HepG2 (cell line): Measurements from ENCODE around the gene EBPL. TPM values are rescaled to one million over a fixed set of nuclear protein-coding genes. Genes with fewer than 3 reads are reported as not detected.

Experiments used
- ATAC-seq: fragments of 200-7000 bp; cut with Tn5 transposase; 3 replicates; pipeline ENCODE4 v1.9.1; 2020; ENCODE audit warnings: mild to moderate bottlenecking, moderate library complexity
- BruUV-seq: library from RNA; stranded (reverse); fragments of 400-500 nt; replicated peaks from 2 replicates; lab custom pipeline; 2021; lab: Mats Ljungman, UMichigan
- CTCF ChIA-PET: fragments of 300-600 bp; formaldehyde crosslinking; extraction: SDS; loops from one replicate; lab custom pipeline; 2021; ENCODE audit warnings: low total read pairs, inconsistent platforms, low intra/inter-chr PET ratio; lab: Yijun Ruan, JAX
- POLR2A ChIA-PET: fragments of 350-600 bp; sonication (Branson Sonifier 250); formaldehyde crosslinking; loops from one replicate; lab custom pipeline; 2020; ENCODE audit warnings: antibody characterized with exemption, inconsistent platforms; lab: Yijun Ruan, JAX
- DNase-seq: peaks from one replicate; pipeline ENCODE4 v3.0.0-alpha.2; 2015; ENCODE audit warnings: low spot score
- FAIRE-seq: peaks from 3 replicates; lab custom pipeline; 2011; peaks lifted over from hg19 to GRCh38; lab: Jason Lieb, UNC
- H2AFZ ChIP-seq: one replicate; pipeline ENCODE4 v1.6.1; 2011; ENCODE audit warnings: low read length, inconsistent platforms
- H3K27ac ChIP-seq: fragments of 300-600 bp; 3 replicates; pipeline ENCODE4 v1.8.0; 2011; ENCODE audit warnings: mixed run types, mild to moderate bottlenecking, mixed read lengths, low read length, inconsistent platforms; ENCODE audit not compliant: insufficient read depth; ENCODE audit errors: extremely low read length
- H3K27me3 ChIP-seq, 2 experiments: fragments of 200-600 bp in 1 of 2; 2 replicates in 1 of 2; 3 replicates in 1 of 2; pipeline versions ENCODE4 v1.6.0 to v1.8.0; 2011; ENCODE audit warnings: low read length in 2 of 2, mild to moderate bottlenecking in 2 of 2, moderate library complexity in 2 of 2, inconsistent platforms in 1 of 2; ENCODE audit not compliant: insufficient read depth in 2 of 2, control insufficient read depth in 1 of 2
- H3K36me3 ChIP-seq, 2 experiments: fragments of 200-600 bp in 1 of 2; replicated peaks in 1 of 2; 2 replicates in 1 of 2; 3 replicates in 1 of 2; pipeline versions ENCODE4 v1.5.1 to v1.8.0; 2011; ENCODE audit warnings: low read length in 2 of 2, inconsistent platforms in 1 of 2; ENCODE audit not compliant: insufficient read depth in 2 of 2, control insufficient read depth in 1 of 2
- H3K4me1 ChIP-seq: 2 replicates; pipeline ENCODE4 v1.5.1; 2012; ENCODE audit warnings: low read length, inconsistent platforms; ENCODE audit not compliant: insufficient read depth
- H3K4me2 ChIP-seq: 2 replicates; pipeline ENCODE4 v1.6.0; 2011; ENCODE audit warnings: low read depth, low read length, inconsistent platforms
- H3K4me3 ChIP-seq, 3 experiments: fragments of 200-600 bp in 1 of 3; sonication (generic), shearing (Covaris generic) in 1 of 3; replicated peaks in 1 of 3; 2 replicates each; pipeline ENCODE4 v1.5.1; 2011 to 2016; ENCODE audit warnings: low read length in 3 of 3, inconsistent platforms in 2 of 3, low read depth in 2 of 3, mild to moderate bottlenecking in 2 of 3, control low read depth in 1 of 3, mixed read lengths in 1 of 3; ENCODE audit not compliant: insufficient read depth in 1 of 3
- H3K79me2 ChIP-seq: one replicate; pipeline ENCODE4 v1.6.1; 2011; ENCODE audit warnings: low read length, inconsistent platforms; ENCODE audit not compliant: insufficient read depth
- H3K9ac ChIP-seq: 2 replicates; pipeline ENCODE4 v1.6.0; 2011; ENCODE audit warnings: mild to moderate bottlenecking, low read depth, low read length, inconsistent platforms; ENCODE audit not compliant: insufficient read depth
- H3K9me3 ChIP-seq: 2 replicates; pipeline ENCODE4 v1.5.1; 2012; ENCODE audit warnings: mild to moderate bottlenecking, low read length
- H4K20me1 ChIP-seq: 2 replicates; pipeline ENCODE4 v1.6.0; 2011; ENCODE audit warnings: inconsistent platforms, mild to moderate bottlenecking, low read length, moderate library complexity; ENCODE audit not compliant: insufficient read depth
- ARNTL ChIP-seq: sonication (generic); formaldehyde crosslinking; IDR thresholded peaks from 2 replicates; pipeline ENCODE4 v1.4.0; 2020; ENCODE audit warnings: mild to moderate bottlenecking, missing genetic modification reagents
- FOSL1 ChIP-seq: sonication (generic); formaldehyde crosslinking; IDR thresholded peaks from 2 replicates; pipeline ENCODE4 v1.9.0; 2021; ENCODE audit warnings: missing genetic modification reagents, borderline replicate concordance
- MYNN ChIP-seq: sonication (generic); formaldehyde crosslinking; IDR thresholded peaks from 2 replicates; pipeline ENCODE4 v1.4.0; 2020; ENCODE audit warnings: mild to moderate bottlenecking, low read depth, missing genetic modification reagents
- ZBTB8A ChIP-seq: sonication (generic); formaldehyde crosslinking; IDR thresholded peaks from 2 replicates; pipeline ENCODE4 v1.4.0; 2020; ENCODE audit warnings: mild to moderate bottlenecking, low read depth, missing genetic modification reagents, borderline replicate concordance
- ZNF143 ChIP-seq: sonication (generic); formaldehyde crosslinking; IDR thresholded peaks from 2 replicates; pipeline ENCODE4 v1.4.0; 2020; ENCODE audit warnings: missing genetic modification reagents
- ZNF205 ChIP-seq: IDR thresholded peaks from 2 replicates; pipeline ENCODE4 v1.6.1; 2018; ENCODE audit warnings: missing biosample characterization, missing genetic modification reagents
- ZNF331 ChIP-seq: sonication (generic); formaldehyde crosslinking; IDR thresholded peaks from 2 replicates; pipeline ENCODE4 v1.4.0; 2020; ENCODE audit warnings: missing genetic modification reagents
- WGBS: methylation state at CpG from one replicate; pipeline ENCODE4 v1.1.6; 2017; ENCODE audit warnings: low lambda C conversion rate; 5-methylcytosine and 5-hydroxymethylcytosine counted together
- in situ Hi-C: cut with HindIII; loops from 2 replicates; pipeline ENCODE4 v1.10.0; 2017; ENCODE audit warnings: low pct_unique_long_range_greater_than_20kb; ENCODE audit not compliant: extremely low pct_ligation_motif_present
- intact Hi-C: fragments of 100-400 bp; cut with micrococcal nuclease; formaldehyde crosslinking; loops from one replicate; pipeline ENCODE4 v1.10.0; 2022; ENCODE audit not compliant: unreplicated experiment
- polyA plus RNA-seq, 8 experiments: library from polyadenylated mRNA; depleted of rRNA in 3 of 8; stranded (reverse) in 7 of 8; unstranded in 1 of 8; fragments of >200 nt; fragmentation: Illumina TruSeq in 4 of 8; extraction: Trizol in 4 of 8; gene quantifications; 2 replicates each; pipeline versions ENCODE4 v1.2.1 to v1.2.3, GENCODE V29; 2011 to 2016; ENCODE audit warnings: low read depth in 4 of 8, missing spikeins in 1 of 8, mixed read lengths in 1 of 8; ENCODE audit not compliant: insufficient read depth in 1 of 8
- total RNA-seq, 5 experiments: library from RNA; depleted of rRNA; stranded (reverse); fragments of >200 nt; fragmentation: Illumina TruSeq; extraction: Trizol; gene quantifications; 2 replicates each; pipeline ENCODE4 v1.2.3, GENCODE V29; 2016; ENCODE audit warnings: low read depth in 1 of 5
- TF ChIP-seq, protein P1 (sequence below): sonication (generic); formaldehyde crosslinking; IDR thresholded peaks from 2 replicates; pipeline ENCODE4 v1.5.0; 2020; ENCODE audit warnings: mild to moderate bottlenecking, missing genetic modification reagents
- TF ChIP-seq, protein P2 (sequence below): sonication (generic); formaldehyde crosslinking; IDR thresholded peaks from 2 replicates; pipeline ENCODE4 v1.8.0; 2022; ENCODE audit warnings: mild to moderate bottlenecking, missing genetic modification reagents
- TF ChIP-seq, protein P3 (sequence below): sonication (generic); formaldehyde crosslinking; IDR thresholded peaks from 2 replicates; pipeline ENCODE4 v1.5.0; 2020; ENCODE audit warnings: missing genetic modification reagents

Gene EBPL
- total and polyA plus RNA-seq, 2 of the 13 experiments (the other 11 are each of a cell fraction or from before 2014, with no cell fraction given) = 96.5 to 152 TPM

DNA sequence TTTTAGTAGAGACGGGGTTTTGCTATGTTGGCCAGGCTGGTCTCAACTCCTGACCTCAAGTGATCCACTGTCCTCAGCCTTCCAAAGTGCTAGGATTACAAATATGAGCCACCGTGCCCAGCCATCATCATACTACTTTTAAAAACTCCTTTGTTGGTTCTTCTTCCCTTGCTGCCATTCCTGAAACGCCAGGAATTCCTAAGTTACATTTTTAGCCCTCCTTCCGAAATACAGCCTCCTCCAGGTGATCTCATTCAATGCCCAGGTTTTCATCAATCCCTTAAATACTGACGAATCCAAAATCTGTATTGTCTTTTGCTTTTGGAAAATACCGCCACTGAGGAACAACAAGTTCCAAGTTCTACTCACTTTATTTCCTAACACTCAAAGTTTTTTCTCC, 25.3 kb upstream of the EBPL start:
- in situ Hi-C loops = no loop called here

More for the DNA sequence above, 25.3 kb upstream of the EBPL start:
- CTCF ChIA-PET = no interaction called here
- H2AFZ ChIP-seq = no peak overlapping the region
- no peak for ATAC-seq
- TF ChIP-seq ZNF205 (no peak), ZNF331 (CRISPR knock-in tag) (no peak), MYNN (CRISPR knock-in tag) (no peak), ARNTL (CRISPR knock-in tag) (no peak), FOSL1 (CRISPR knock-in tag) (no peak), ZNF143 (CRISPR knock-in tag) (no peak), ZBTB8A (no peak)
- TF ChIP-seq, protein P1, sequence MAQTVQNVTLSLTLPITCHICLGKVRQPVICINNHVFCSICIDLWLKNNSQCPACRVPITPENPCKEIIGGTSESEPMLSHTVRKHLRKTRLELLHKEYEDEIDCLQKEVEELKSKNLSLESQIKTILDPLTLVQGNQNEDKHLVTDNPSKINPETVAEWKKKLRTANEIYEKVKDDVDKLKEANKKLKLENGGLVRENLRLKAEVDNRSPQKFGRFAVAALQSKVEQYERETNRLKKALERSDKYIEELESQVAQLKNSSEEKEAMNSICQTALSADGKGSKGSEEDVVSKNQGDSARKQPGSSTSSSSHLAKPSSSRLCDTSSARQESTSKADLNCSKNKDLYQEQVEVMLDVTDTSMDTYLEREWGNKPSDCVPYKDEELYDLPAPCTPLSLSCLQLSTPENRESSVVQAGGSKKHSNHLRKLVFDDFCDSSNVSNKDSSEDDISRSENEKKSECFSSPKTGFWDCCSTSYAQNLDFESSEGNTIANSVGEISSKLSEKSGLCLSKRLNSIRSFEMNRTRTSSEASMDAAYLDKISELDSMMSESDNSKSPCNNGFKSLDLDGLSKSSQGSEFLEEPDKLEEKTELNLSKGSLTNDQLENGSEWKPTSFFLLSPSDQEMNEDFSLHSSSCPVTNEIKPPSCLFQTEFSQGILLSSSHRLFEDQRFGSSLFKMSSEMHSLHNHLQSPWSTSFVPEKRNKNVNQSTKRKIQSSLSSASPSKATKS (CRISPR knock-in tag) = no peak
- TF ChIP-seq, protein P2, sequence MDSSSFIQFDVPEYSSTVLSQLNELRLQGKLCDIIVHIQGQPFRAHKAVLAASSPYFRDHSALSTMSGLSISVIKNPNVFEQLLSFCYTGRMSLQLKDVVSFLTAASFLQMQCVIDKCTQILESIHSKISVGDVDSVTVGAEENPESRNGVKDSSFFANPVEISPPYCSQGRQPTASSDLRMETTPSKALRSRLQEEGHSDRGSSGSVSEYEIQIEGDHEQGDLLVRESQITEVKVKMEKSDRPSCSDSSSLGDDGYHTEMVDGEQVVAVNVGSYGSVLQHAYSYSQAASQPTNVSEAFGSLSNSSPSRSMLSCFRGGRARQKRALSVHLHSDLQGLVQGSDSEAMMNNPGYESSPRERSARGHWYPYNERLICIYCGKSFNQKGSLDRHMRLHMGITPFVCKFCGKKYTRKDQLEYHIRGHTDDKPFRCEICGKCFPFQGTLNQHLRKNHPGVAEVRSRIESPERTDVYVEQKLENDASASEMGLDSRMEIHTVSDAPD = no peak
- TF ChIP-seq, protein P3, sequence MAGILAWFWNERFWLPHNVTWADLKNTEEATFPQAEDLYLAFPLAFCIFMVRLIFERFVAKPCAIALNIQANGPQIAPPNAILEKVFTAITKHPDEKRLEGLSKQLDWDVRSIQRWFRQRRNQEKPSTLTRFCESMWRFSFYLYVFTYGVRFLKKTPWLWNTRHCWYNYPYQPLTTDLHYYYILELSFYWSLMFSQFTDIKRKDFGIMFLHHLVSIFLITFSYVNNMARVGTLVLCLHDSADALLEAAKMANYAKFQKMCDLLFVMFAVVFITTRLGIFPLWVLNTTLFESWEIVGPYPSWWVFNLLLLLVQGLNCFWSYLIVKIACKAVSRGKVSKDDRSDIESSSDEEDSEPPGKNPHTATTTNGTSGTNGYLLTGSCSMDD = no peak
- TF ChIP-seq, all 625 proteins: peak for 0
- WGBS = 93% methylated on average over 6 of the region's 6 CpGs
- intact Hi-C loops = no loop called here
- H3K27ac ChIP-seq = no peak overlapping the region
- no peaks in the 10 kb centered on the region for H3K79me2 ChIP-seq
- DNase-seq (no peak), FAIRE-seq (no peak)
- H3K9ac ChIP-seq = no peak overlapping the region
- peaks cover 7% of the 10 kb centered on the region; the same call in 1 of the 2 replicates for H3K9me3 ChIP-seq
- peaks cover 7% of the 10 kb centered on the region for H3K4me1 ChIP-seq
- H3K27me3 ChIP-seq = no peaks in the 10 kb centered on the region
- no peak overlapping the region for H3K4me2 ChIP-seq
- POLR2A ChIA-PET = no interaction called here
- no peak overlapping the region for H3K4me3 ChIP-seq
- peaks cover 1 to 31% of the 10 kb centered on the region in 2 experiments; a peak in 3 of 5 replicates for H3K36me3 ChIP-seq
- no TSS peak for BruUV-seq
- H4K20me1 ChIP-seq = no peaks in the 10 kb centered on the region
